DND-41 (cell line): ENCODE data around the gene KCNA1.

Experiments
- EZH2 ChIP-seq: IDR thresholded peaks from 3 replicates; pipeline ENCODE4 v1.6.1; 2012; ENCODE audit warnings: borderline replicate concordance, low read depth, mild to moderate bottlenecking, moderate library complexity, low read length, inconsistent platforms; ENCODE audit not compliant: severe bottlenecking
- TF ChIP-seq, protein P1 (sequence below): IDR thresholded peaks from 2 replicates; pipeline ENCODE4 v1.5.1; 2012; ENCODE audit warnings: borderline replicate concordance, low read length, moderate library complexity, mild to moderate bottlenecking; ENCODE audit not compliant: poor library complexity, severe bottlenecking; ENCODE audit errors: extremely low read depth

- TF ChIP-seq, protein P1, sequence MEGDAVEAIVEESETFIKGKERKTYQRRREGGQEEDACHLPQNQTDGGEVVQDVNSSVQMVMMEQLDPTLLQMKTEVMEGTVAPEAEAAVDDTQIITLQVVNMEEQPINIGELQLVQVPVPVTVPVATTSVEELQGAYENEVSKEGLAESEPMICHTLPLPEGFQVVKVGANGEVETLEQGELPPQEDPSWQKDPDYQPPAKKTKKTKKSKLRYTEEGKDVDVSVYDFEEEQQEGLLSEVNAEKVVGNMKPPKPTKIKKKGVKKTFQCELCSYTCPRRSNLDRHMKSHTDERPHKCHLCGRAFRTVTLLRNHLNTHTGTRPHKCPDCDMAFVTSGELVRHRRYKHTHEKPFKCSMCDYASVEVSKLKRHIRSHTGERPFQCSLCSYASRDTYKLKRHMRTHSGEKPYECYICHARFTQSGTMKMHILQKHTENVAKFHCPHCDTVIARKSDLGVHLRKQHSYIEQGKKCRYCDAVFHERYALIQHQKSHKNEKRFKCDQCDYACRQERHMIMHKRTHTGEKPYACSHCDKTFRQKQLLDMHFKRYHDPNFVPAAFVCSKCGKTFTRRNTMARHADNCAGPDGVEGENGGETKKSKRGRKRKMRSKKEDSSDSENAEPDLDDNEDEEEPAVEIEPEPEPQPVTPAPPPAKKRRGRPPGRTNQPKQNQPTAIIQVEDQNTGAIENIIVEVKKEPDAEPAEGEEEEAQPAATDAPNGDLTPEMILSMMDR, result no peak
- TF ChIP-seq EZH2, result no peak
Observed at GRCh38 chr12:4956054-4956453, 46.3 kb downstream of the KCNA1 start.
